AG10803 (cell line): Measurements from ENCODE around the gene GPR173.

ENCODE experiments used
- DNase-seq: peaks from one replicate; pipeline ENCODE4 v3.0.0; 2010; ENCODE audit warnings: low read depth
- H3K4me3 ChIP-seq: 2 replicates; pipeline ENCODE4 v1.5.1; 2011; ENCODE audit warnings: mild to moderate bottlenecking, low read length, control low read depth
- CTCF ChIP-seq: conservative IDR thresholded peaks from 2 replicates; pipeline ENCODE4 v1.5.1; 2011; ENCODE audit warnings: mild to moderate bottlenecking, low read length, control low read depth, inconsistent platforms

The GPR173 gene

GRCh38 chrX:53005327-53005726, 43.3 kb upstream of the GPR173 start:
- DNase-seq = no peak
- no peak overlapping the region for H3K4me3 ChIP-seq
- no peak for TF ChIP-seq CTCF

- H3K4me3 ChIP-seq = no peak overlapping the region
- no peak for DNase-seq
- TF ChIP-seq CTCF = no peak
Measured at GRCh38 chrX:53009032-53009431, 39.6 kb upstream of the GPR173 start.

GRCh38 chrX:53013291-53013690, 35.3 kb upstream of the GPR173 start:
- DNase-seq = no peak
- TF ChIP-seq CTCF = no peak
- no peak overlapping the region for H3K4me3 ChIP-seq

GRCh38 chrX:53018627-53019026, 30.0 kb upstream of the GPR173 start:
- H3K4me3 ChIP-seq = no peak overlapping the region
- DNase-seq = no peak
- TF ChIP-seq CTCF = no peak

- no peak for TF ChIP-seq CTCF
- H3K4me3 ChIP-seq = no peak overlapping the region
- no peak for DNase-seq
Measured at GRCh38 chrX:53022381-53022780, 26.2 kb upstream of the GPR173 start.

- no peak for TF ChIP-seq CTCF
- DNase-seq = no peak
- H3K4me3 ChIP-seq = no peak overlapping the region
Measured at GRCh38 chrX:53028678-53029077, 19.9 kb upstream of the GPR173 start.

GRCh38 chrX:53031380-53031779, 17.2 kb upstream of the GPR173 start:
- no peak for DNase-seq
- TF ChIP-seq CTCF = no peak
- no peak overlapping the region for H3K4me3 ChIP-seq
